HepG2 (cell line): ENCODE data around the gene PAIP2. TPM values are rescaled to one million over a fixed set of nuclear protein-coding genes. Genes with fewer than 3 reads are reported as not detected.

ENCODE experiments used
- CEBPG ChIP-seq: IDR thresholded peaks from 2 replicates; pipeline ENCODE4 v1.6.1; 2016
- HNRNPLL ChIP-seq: fragments of 200-400 bp; formaldehyde crosslinking; IDR thresholded peaks from 2 replicates; pipeline ENCODE4 v1.6.1; 2017; ENCODE audit warnings: mild to moderate bottlenecking, low read depth, low read length; ENCODE audit not compliant: poor library complexity, severe bottlenecking
- HOXA7 ChIP-seq: sonication (generic); formaldehyde crosslinking; IDR thresholded peaks from 2 replicates; pipeline ENCODE4 v1.8.1; 2022; ENCODE audit warnings: mild to moderate bottlenecking, missing genetic modification reagents, moderate library complexity
- KLF13 ChIP-seq: sonication (generic); formaldehyde crosslinking; IDR thresholded peaks from 2 replicates; pipeline ENCODE4 v1.4.0; 2020; ENCODE audit warnings: mild to moderate bottlenecking, missing genetic modification reagents
- KLF9 ChIP-seq: IDR thresholded peaks from 2 replicates; pipeline ENCODE4 v1.6.1; 2016; ENCODE audit warnings: low read depth
- MLLT10 ChIP-seq: sonication (generic); formaldehyde crosslinking; IDR thresholded peaks from 2 replicates; pipeline ENCODE4 v1.4.0; 2020; ENCODE audit warnings: missing genetic modification reagents
- NKX3-1 ChIP-seq: sonication (generic); formaldehyde crosslinking; IDR thresholded peaks from 2 replicates; pipeline ENCODE4 v1.5.0; 2020; ENCODE audit warnings: missing genetic modification reagents
- PHB2 ChIP-seq: fragments of 450-650 bp; IDR thresholded peaks from 2 replicates; pipeline ENCODE4 v1.6.1; 2018; ENCODE audit not compliant: partially characterized antibody
- ZBTB38 ChIP-seq: sonication (generic); formaldehyde crosslinking; IDR thresholded peaks from 2 replicates; pipeline ENCODE4 v1.5.1; 2020; ENCODE audit warnings: mild to moderate bottlenecking, missing genetic modification reagents
- ZFP90 ChIP-seq: sonication (generic); formaldehyde crosslinking; IDR thresholded peaks from 2 replicates; pipeline ENCODE4 v1.8.0; 2022; ENCODE audit warnings: missing genetic modification reagents, mild to moderate bottlenecking, inconsistent platforms, borderline replicate concordance
- ZMYM4 ChIP-seq: sonication (generic); formaldehyde crosslinking; IDR thresholded peaks from 2 replicates; pipeline ENCODE4 v1.8.1; 2023; ENCODE audit warnings: mild to moderate bottlenecking, missing genetic modification reagents
- ZNF251 ChIP-seq: sonication (generic); formaldehyde crosslinking; IDR thresholded peaks from 2 replicates; pipeline ENCODE4 v1.9.0; 2021; ENCODE audit warnings: mild to moderate bottlenecking, missing genetic modification reagents
- ZNF33B ChIP-seq: sonication (generic); formaldehyde crosslinking; IDR thresholded peaks from 2 replicates; pipeline ENCODE4 v1.5.1; 2020; ENCODE audit warnings: mild to moderate bottlenecking, missing genetic modification reagents
- ZNF431 ChIP-seq: sonication (generic); formaldehyde crosslinking; IDR thresholded peaks from 2 replicates; pipeline ENCODE4 v1.9.0; 2022; ENCODE audit warnings: missing genetic modification reagents, low read depth, mild to moderate bottlenecking, borderline replicate concordance
- ZNF549 ChIP-seq: sonication (generic); formaldehyde crosslinking; IDR thresholded peaks from 2 replicates; pipeline ENCODE4 v1.5.0; 2020; ENCODE audit warnings: missing genetic modification reagents
- ZNF570 ChIP-seq: sonication (generic); formaldehyde crosslinking; IDR thresholded peaks from 2 replicates; pipeline ENCODE4 v1.4.0; 2020; ENCODE audit warnings: mild to moderate bottlenecking, missing genetic modification reagents, borderline replicate concordance
- ZSCAN25 ChIP-seq: sonication (generic); formaldehyde crosslinking; IDR thresholded peaks from 2 replicates; pipeline ENCODE4 v1.8.0; 2022; ENCODE audit warnings: mild to moderate bottlenecking, missing genetic modification reagents
- polyA plus RNA-seq, 8 experiments: library from polyadenylated mRNA; depleted of rRNA in 3 of 8; stranded (reverse) in 7 of 8; unstranded in 1 of 8; fragments of >200 nt; fragmentation: Illumina TruSeq in 4 of 8; extraction: Trizol in 4 of 8; gene quantifications; 2 replicates each; pipeline versions ENCODE4 v1.2.1 to v1.2.3, GENCODE V29; 2011 to 2016; ENCODE audit warnings: low read depth in 4 of 8, missing spikeins in 1 of 8, mixed read lengths in 1 of 8; ENCODE audit not compliant: insufficient read depth in 1 of 8
- total RNA-seq, 5 experiments: library from RNA; depleted of rRNA; stranded (reverse); fragments of >200 nt; fragmentation: Illumina TruSeq; extraction: Trizol; gene quantifications; 2 replicates each; pipeline ENCODE4 v1.2.3, GENCODE V29; 2016; ENCODE audit warnings: low read depth in 1 of 5
- TF ChIP-seq, protein P1 (sequence below): sonication (generic); formaldehyde crosslinking; IDR thresholded peaks from 2 replicates; pipeline ENCODE4 v1.5.0; 2020; ENCODE audit warnings: missing genetic modification reagents
- TF ChIP-seq, protein P2 (sequence below): sonication (generic); formaldehyde crosslinking; IDR thresholded peaks from 2 replicates; pipeline ENCODE4 v1.4.0; 2020; ENCODE audit warnings: mild to moderate bottlenecking, missing genetic modification reagents
- TF ChIP-seq, protein P3 (sequence below): IDR thresholded peaks from 2 replicates; pipeline ENCODE4 v1.6.1; 2016; ENCODE audit warnings: low read depth, borderline replicate concordance
- TF ChIP-seq, protein P4 (sequence below): sonication (generic); formaldehyde crosslinking; IDR thresholded peaks from 2 replicates; pipeline ENCODE4 v1.4.0; 2020; ENCODE audit warnings: mild to moderate bottlenecking, missing genetic modification reagents
- TF ChIP-seq, protein P5 (sequence below): IDR thresholded peaks from 2 replicates; pipeline ENCODE4 v1.6.1; 2016; ENCODE audit warnings: missing compliant biosample characterization, missing genetic modification reagents, borderline replicate concordance
- TF ChIP-seq, protein P6 (sequence below): sonication (generic); formaldehyde crosslinking; IDR thresholded peaks from 2 replicates; pipeline ENCODE4 v1.5.0; 2020; ENCODE audit warnings: missing genetic modification reagents, mild to moderate bottlenecking, borderline replicate concordance
- TF ChIP-seq, protein P7 (sequence below): sonication (generic); formaldehyde crosslinking; IDR thresholded peaks from 2 replicates; pipeline ENCODE4 v1.4.0; 2020; ENCODE audit warnings: mild to moderate bottlenecking, missing genetic modification reagents

Gene PAIP2
- total and polyA plus RNA-seq, 2 of the 13 experiments (the other 11 are each of a cell fraction or from before 2014, with no cell fraction given) = 61.5 to 76.3 TPM

DNA sequence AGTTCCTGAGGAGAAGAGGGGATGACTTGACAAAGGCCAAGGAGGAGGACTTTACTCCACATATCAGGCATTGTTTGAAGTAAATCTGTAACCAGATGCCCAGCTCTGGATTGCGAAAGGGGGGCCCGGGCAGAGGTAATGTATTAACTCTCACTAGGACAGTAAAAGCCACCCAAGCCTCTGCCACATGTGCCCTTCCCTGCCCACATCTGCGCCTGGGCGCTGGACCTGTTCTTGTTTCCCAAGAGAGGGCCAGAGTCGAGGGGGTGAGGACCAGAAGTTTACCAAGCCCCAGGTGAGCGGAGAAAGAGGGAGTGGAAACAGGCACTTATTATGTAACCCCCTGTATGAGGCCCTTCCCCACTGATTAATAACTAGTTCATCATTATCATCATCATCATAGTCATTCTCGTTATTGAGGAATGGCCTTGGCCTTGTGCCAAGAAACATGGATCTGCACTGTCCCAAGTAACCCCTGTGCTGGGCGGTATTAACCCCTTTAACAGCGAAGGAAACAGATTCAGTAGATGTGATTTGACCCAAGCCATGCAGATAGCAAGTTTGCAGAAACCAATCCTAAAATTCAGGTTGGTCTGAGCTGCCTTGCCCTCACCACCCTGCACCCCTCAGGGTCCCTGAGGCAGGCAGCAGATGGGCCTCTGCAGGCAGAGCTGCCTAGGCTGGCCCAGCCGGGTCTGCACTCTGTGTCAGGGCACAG lies 41.8 kb downstream of the PAIP2 start, which contains the start of gene SLC23A1 (continued):
- TF ChIP-seq ZNF33B (no peak), ZNF549 (CRISPR knock-in tag) (no peak), ZMYM4 (CRISPR knock-in tag) (0 out of 2 replicates have a peak, but pooled peaks have one; percentile 21), CEBPG (CRISPR knock-in tag) (peak; percentile 92), MLLT10 (CRISPR knock-in tag) (no peak), ZNF251 (CRISPR knock-in tag) (no peak), KLF13 (CRISPR knock-in tag) (no peak), ZNF431 (CRISPR knock-in tag) (no peak), ZNF570 (CRISPR knock-in tag) (no peak), HNRNPLL (no peak), HOXA7 (CRISPR knock-in tag) (no peak), PHB2 (no peak), ZFP90 (CRISPR knock-in tag) (no peak), ZBTB38 (CRISPR knock-in tag) (peak; percentile 21; the same call in 1 of the 2 replicates), KLF9 (no peak), NKX3-1 (CRISPR knock-in tag) (no peak), ZSCAN25 (CRISPR knock-in tag) (no peak)
- TF ChIP-seq, protein P1, sequence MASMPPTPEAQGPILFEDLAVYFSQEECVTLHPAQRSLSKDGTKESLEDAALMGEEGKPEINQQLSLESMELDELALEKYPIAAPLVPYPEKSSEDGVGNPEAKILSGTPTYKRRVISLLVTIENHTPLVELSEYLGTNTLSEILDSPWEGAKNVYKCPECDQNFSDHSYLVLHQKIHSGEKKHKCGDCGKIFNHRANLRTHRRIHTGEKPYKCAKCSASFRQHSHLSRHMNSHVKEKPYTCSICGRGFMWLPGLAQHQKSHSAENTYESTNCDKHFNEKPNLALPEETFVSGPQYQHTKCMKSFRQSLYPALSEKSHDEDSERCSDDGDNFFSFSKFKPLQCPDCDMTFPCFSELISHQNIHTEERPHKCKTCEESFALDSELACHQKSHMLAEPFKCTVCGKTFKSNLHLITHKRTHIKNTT (CRISPR knock-in tag) = no peak
- TF ChIP-seq, protein P2, sequence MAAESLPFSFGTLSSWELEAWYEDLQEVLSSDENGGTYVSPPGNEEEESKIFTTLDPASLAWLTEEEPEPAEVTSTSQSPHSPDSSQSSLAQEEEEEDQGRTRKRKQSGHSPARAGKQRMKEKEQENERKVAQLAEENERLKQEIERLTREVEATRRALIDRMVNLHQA (CRISPR knock-in tag) = no peak
- TF ChIP-seq, protein P3, sequence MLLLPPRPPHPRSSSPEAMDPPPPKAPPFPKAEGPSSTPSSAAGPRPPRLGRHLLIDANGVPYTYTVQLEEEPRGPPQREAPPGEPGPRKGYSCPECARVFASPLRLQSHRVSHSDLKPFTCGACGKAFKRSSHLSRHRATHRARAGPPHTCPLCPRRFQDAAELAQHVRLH (CRISPR knock-in tag) = 0 out of 2 replicates have a peak, but pooled peaks have one; percentile 13
- TF ChIP-seq, protein P4, sequence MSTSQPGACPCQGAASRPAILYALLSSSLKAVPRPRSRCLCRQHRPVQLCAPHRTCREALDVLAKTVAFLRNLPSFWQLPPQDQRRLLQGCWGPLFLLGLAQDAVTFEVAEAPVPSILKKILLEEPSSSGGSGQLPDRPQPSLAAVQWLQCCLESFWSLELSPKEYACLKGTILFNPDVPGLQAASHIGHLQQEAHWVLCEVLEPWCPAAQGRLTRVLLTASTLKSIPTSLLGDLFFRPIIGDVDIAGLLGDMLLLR (CRISPR knock-in tag) = no peak
- TF ChIP-seq, protein P5, sequence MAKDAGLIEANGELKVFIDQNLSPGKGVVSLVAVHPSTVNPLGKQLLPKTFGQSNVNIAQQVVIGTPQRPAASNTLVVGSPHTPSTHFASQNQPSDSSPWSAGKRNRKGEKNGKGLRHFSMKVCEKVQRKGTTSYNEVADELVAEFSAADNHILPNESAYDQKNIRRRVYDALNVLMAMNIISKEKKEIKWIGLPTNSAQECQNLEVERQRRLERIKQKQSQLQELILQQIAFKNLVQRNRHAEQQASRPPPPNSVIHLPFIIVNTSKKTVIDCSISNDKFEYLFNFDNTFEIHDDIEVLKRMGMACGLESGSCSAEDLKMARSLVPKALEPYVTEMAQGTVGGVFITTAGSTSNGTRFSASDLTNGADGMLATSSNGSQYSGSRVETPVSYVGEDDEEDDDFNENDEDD (CRISPR knock-in tag) = no peak
- TF ChIP-seq, protein P6, sequence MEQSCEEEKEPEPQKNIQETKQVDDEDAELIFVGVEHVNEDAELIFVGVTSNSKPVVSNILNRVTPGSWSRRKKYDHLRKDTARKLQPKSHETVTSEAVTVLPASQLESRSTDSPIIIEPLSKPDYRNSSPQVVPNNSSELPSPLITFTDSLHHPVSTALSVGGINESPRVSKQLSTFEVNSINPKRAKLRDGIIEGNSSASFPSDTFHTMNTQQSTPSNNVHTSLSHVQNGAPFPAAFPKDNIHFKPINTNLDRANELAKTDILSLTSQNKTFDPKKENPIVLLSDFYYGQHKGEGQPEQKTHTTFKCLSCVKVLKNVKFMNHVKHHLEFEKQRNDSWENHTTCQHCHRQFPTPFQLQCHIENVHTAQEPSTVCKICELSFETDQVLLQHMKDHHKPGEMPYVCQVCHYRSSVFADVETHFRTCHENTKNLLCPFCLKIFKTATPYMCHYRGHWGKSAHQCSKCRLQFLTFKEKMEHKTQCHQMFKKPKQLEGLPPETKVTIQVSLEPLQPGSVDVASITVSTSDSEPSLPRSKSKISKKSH (CRISPR knock-in tag) = no peak
- TF ChIP-seq, protein P7, sequence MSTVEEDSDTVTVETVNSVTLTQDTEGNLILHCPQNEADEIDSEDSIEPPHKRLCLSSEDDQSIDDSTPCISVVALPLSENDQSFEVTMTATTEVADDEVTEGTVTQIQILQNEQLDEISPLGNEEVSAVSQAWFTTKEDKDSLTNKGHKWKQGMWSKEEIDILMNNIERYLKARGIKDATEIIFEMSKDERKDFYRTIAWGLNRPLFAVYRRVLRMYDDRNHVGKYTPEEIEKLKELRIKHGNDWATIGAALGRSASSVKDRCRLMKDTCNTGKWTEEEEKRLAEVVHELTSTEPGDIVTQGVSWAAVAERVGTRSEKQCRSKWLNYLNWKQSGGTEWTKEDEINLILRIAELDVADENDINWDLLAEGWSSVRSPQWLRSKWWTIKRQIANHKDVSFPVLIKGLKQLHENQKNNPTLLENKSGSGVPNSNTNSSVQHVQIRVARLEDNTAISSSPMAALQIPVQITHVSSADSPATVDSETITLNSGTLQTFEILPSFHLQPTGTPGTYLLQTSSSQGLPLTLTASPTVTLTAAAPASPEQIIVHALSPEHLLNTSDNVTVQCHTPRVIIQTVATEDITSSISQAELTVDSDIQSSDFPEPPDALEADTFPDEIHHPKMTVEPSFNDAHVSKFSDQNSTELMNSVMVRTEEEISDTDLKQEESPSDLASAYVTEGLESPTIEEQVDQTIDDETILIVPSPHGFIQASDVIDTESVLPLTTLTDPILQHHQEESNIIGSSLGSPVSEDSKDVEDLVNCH (CRISPR knock-in tag) = no peak
